PC-3 (cell line): ENCODE results near the gene REEP3. TPM values are rescaled to one million over a fixed set of nuclear protein-coding genes. Genes with fewer than 3 reads are reported as not detected.

Source experiments
- ATAC-seq: fragments of 200-7000 bp; cut with Tn5 transposase; 2 replicates; pipeline ENCODE4 v1.9.1; 2020; ENCODE audit warnings: mild to moderate bottlenecking, moderate library complexity
- BruUV-seq: library from RNA; stranded (reverse); fragments of 400-500 nt; replicated peaks from 2 replicates; lab custom pipeline; 2021; lab: Mats Ljungman, UMichigan
- CTCF ChIA-PET: fragments of 300-600 bp; sonication (Branson Sonifier 250); formaldehyde crosslinking; loops from one replicate; lab custom pipeline; 2022; ENCODE audit warnings: antibody characterized with exemption; lab: Charles Lee
- POLR2A ChIA-PET: fragments of 300-600 bp; sonication (Branson Sonifier 250); formaldehyde crosslinking; loops from one replicate; lab custom pipeline; 2022; ENCODE audit warnings: antibody characterized with exemption; ENCODE audit not compliant: unreplicated experiment; lab: Charles Lee
- DNase-seq: peaks from one replicate; pipeline ENCODE4 v3.0.0-alpha.2; 2015
- H2AFZ ChIP-seq: fragments of 300-600 bp; sonication (generic); 2 replicates; pipeline ENCODE4 v1.6.0; 2016; ENCODE audit warnings: antibody characterized with exemption, low read length
- H3F3A ChIP-seq: fragments of 300-600 bp; sonication (generic); one replicate; pipeline ENCODE4 v1.6.0; 2017; ENCODE audit warnings: antibody characterized with exemption, low read length, control low read depth, mild to moderate bottlenecking; ENCODE audit not compliant: unreplicated experiment
- H3K27ac ChIP-seq: fragments of 300-600 bp; sonication (generic); 2 replicates; pipeline ENCODE4 v1.5.1; 2016; ENCODE audit warnings: mild to moderate bottlenecking, low read length
- H3K27me3 ChIP-seq: fragments of 300-600 bp; sonication (generic); 2 replicates; pipeline ENCODE4 v1.6.1; 2016; ENCODE audit warnings: low read length, mixed read lengths
- H3K36me3 ChIP-seq: fragments of 300-600 bp; sonication (generic); 2 replicates; pipeline ENCODE4 v1.6.1; 2016; ENCODE audit warnings: low read depth, mixed run types, low read length, mixed read lengths
- H3K4me1 ChIP-seq: fragments of 300-600 bp; sonication (generic); 2 replicates; pipeline ENCODE4 v1.5.1; 2016; ENCODE audit warnings: low read length; ENCODE audit not compliant: insufficient read depth
- H3K4me2 ChIP-seq: fragments of 300-600 bp; sonication (generic); 2 replicates; pipeline ENCODE4 v1.6.0; 2016; ENCODE audit warnings: low read length
- H3K4me3 ChIP-seq: fragments of 300-600 bp; sonication (generic); 2 replicates; pipeline ENCODE4 v1.5.1; 2016; ENCODE audit warnings: mild to moderate bottlenecking, low read length, mixed read lengths
- H3K79me2 ChIP-seq: fragments of 300-600 bp; sonication (generic); 2 replicates; pipeline ENCODE4 v1.6.1; 2017; ENCODE audit warnings: low read length, mixed read lengths
- H3K9ac ChIP-seq: fragments of 300-600 bp; sonication (generic); 2 replicates; pipeline ENCODE4 v1.6.0; 2016; ENCODE audit warnings: mild to moderate bottlenecking, low read length
- H3K9me2 ChIP-seq: fragments of 300-600 bp; sonication (generic); replicated peaks from 2 replicates; pipeline ENCODE4 v1.6.1; 2016; ENCODE audit warnings: mixed run types, low read length, mixed read lengths
- H3K9me3 ChIP-seq: fragments of 300-600 bp; sonication (generic); 2 replicates; pipeline ENCODE4 v1.6.1; 2016; ENCODE audit warnings: low read length, mixed read lengths
- H4K20me1 ChIP-seq: fragments of 300-600 bp; sonication (generic); 2 replicates; pipeline ENCODE4 v1.6.1; 2016; ENCODE audit warnings: low read length, mixed read lengths
- CTCF ChIP-seq: fragments of 300-600 bp; sonication (generic); conservative IDR thresholded peaks from 2 replicates; pipeline ENCODE4 v1.5.1; 2017; ENCODE audit warnings: antibody characterized with exemption, low read depth, mild to moderate bottlenecking, low read length
- EZH2 ChIP-seq: fragments of 300-600 bp; sonication (generic); IDR thresholded peaks from one replicate; pipeline ENCODE4 v1.6.1; 2017; ENCODE audit warnings: antibody characterized with exemption, mild to moderate bottlenecking, low read length; ENCODE audit not compliant: unreplicated experiment
- EZH2phosphoT487 ChIP-seq: fragments of 300-600 bp; sonication (generic); IDR thresholded peaks from 2 replicates; pipeline ENCODE4 v1.6.1; 2018; ENCODE audit warnings: mild to moderate bottlenecking, antibody characterized with exemption, low read length, borderline replicate concordance
- intact Hi-C: fragments of 100-400 bp; cut with micrococcal nuclease; formaldehyde crosslinking; loops from 2 replicates; pipeline ENCODE4 v1.9.0; 2023
- total RNA-seq: library from RNA; depleted of rRNA; stranded (reverse); fragments of >200 nt; gene quantifications from 2 replicates; pipeline ENCODE4 v1.2.3, GENCODE V29; 2014

The REEP3 gene
- total RNA-seq, 1 experiment from 2014 or later = 75.2 TPM

- no peak overlapping the region for H2AFZ ChIP-seq
- no peak overlapping the region for H3K27ac ChIP-seq
- no peaks in the 10 kb centered on the region for H3K9me2 ChIP-seq
- H3K79me2 ChIP-seq = peaks cover 96% of the 10 kb centered on the region
- no peak overlapping the region for H3K4me2 ChIP-seq
- DNase-seq = no peak
- TF ChIP-seq EZH2phosphoT487 = no peak
- no peak overlapping the region for H3K9ac ChIP-seq
- intact Hi-C loops = loop anchor here (5.0 kb wide), 1 partner anchor 53 kb away; no protein-coding TSS in a partner anchor
- H3K36me3 ChIP-seq = peaks cover 5% of the 10 kb centered on the region; the same call in 1 of the 2 replicates
- BruUV-seq = no TSS peak
- H3K4me1 ChIP-seq = no peaks in the 10 kb centered on the region
- POLR2A ChIA-PET = no interaction called here
- H3K27me3 ChIP-seq = no peaks in the 10 kb centered on the region
- H3K9me3 ChIP-seq = no peaks in the 10 kb centered on the region
- no peak overlapping the region for H3K4me3 ChIP-seq
- ATAC-seq = no peak
- CTCF ChIA-PET = no interaction called here
- peaks cover 18% of the 10 kb centered on the region for H4K20me1 ChIP-seq
- H3F3A ChIP-seq = no peaks in the 10 kb centered on the region
Measured at GRCh38 chr10:63534723-63535122, 13.5 kb downstream of the REEP3 start.

GRCh38 chr10:63536698-63537097 lies 15.5 kb downstream of the REEP3 start:
- H3K27ac ChIP-seq = no peak overlapping the region
- POLR2A ChIA-PET = interaction anchor here (0.5 kb wide), 1 partner anchor 12 kb away, joined by 3 read pairs; no protein-coding TSS in a partner anchor
- no TSS peak for BruUV-seq
- ATAC-seq (no peak), DNase-seq (no peak)
- no peaks in the 10 kb centered on the region for H3K9me3 ChIP-seq
- no peak overlapping the region for H3K9ac ChIP-seq
- no peaks in the 10 kb centered on the region for H3K9me2 ChIP-seq
- no peak overlapping the region for H3K4me2 ChIP-seq
- TF ChIP-seq EZH2 = no peak
- TF ChIP-seq EZH2phosphoT487 = no peak
- no peak for TF ChIP-seq CTCF
- no peaks in the 10 kb centered on the region for H3F3A ChIP-seq
- H3K79me2 ChIP-seq = peaks cover 95% of the 10 kb centered on the region
- CTCF ChIA-PET = interaction anchor here (0.5 kb wide), 1 partner anchor 15 kb away, joined by 3 read pairs; no protein-coding TSS in a partner anchor
- no peak overlapping the region for H3K4me3 ChIP-seq
- intact Hi-C loops = loop anchor here (5.0 kb wide), 1 partner anchor 51 kb away; no protein-coding TSS in a partner anchor
- H3K4me1 ChIP-seq = no peaks in the 10 kb centered on the region
- no peak overlapping the region for H2AFZ ChIP-seq
- H3K36me3 ChIP-seq = no peaks in the 10 kb centered on the region
- peaks cover 4% of the 10 kb centered on the region; the same call in 1 of the 2 replicates for H4K20me1 ChIP-seq
- H3K27me3 ChIP-seq = no peaks in the 10 kb centered on the region

- no peaks in the 10 kb centered on the region for H3K9me2 ChIP-seq
- no peak overlapping the region for H2AFZ ChIP-seq
- H3K4me1 ChIP-seq = no peaks in the 10 kb centered on the region
- no peak overlapping the region for H3K27ac ChIP-seq
- H3K27me3 ChIP-seq = no peaks in the 10 kb centered on the region
- H3K9me3 ChIP-seq = no peaks in the 10 kb centered on the region
- H3K9ac ChIP-seq = no peak overlapping the region
- H4K20me1 ChIP-seq = peaks cover 4% of the 10 kb centered on the region; the same call in 1 of the 2 replicates
- no peak overlapping the region for H3K4me3 ChIP-seq
- DNase-seq = no peak
- peaks cover 94% of the 10 kb centered on the region for H3K79me2 ChIP-seq
- no peaks in the 10 kb centered on the region for H3F3A ChIP-seq
- POLR2A ChIA-PET = no interaction called here
- TF ChIP-seq EZH2phosphoT487 = no peak
- no peak for TF ChIP-seq EZH2
- no peak for TF ChIP-seq CTCF
- CTCF ChIA-PET = no interaction called here
- no peak overlapping the region for H3K4me2 ChIP-seq
- peak; percentile 19; the same call in 1 of the 2 replicates for ATAC-seq
- no peaks in the 10 kb centered on the region for H3K36me3 ChIP-seq
- BruUV-seq = no TSS peak
- intact Hi-C loops = loop anchor here (5.0 kb wide), 1 partner anchor 50 kb away; no protein-coding TSS in a partner anchor
Measured at GRCh38 chr10:63537536-63537935, 16.3 kb downstream of the REEP3 start.
